B cell (primary cell): ENCODE results near the gene FLCN.

Experiments used
- EZH2 ChIP-seq: IDR thresholded peaks from 2 replicates; pipeline ENCODE4 v1.6.1; 2012; ENCODE audit warnings: borderline replicate concordance, low read depth, mild to moderate bottlenecking, moderate library complexity, low read length; ENCODE audit not compliant: insufficient read depth, poor library complexity, severe bottlenecking
- TF ChIP-seq, protein P1 (sequence below): fragments of 200-600 bp; IDR thresholded peaks from one replicate; pipeline ENCODE4 v1.8.0; 2022; ENCODE audit warnings: antibody characterized with exemption, mild to moderate bottlenecking

DNA sequence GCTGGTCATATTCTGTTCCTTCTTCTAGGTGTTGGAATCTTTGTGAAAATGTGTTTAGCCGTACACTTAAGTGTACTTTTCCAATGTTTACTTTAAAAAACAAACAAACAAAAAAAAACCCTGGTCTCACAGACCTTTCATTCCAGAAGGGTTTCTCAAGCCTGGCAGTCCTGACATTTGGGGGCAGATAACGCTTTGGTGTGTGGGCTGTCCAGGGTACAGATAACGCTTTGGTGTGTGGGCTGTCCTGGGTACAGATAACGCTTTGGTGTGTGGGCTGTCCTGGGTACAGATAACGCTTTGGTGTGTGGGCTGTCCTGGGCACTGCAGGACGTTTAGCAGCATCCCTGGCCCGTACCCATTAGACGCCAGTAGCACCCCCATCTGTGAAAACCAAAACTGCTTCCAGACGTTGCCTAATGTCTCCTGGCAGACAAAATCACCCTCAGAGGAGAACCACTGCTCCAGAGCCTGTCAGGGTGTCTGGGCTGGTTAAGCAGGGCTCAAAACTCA lies 15.2 kb upstream of the FLCN start:
- TF ChIP-seq, protein P1, sequence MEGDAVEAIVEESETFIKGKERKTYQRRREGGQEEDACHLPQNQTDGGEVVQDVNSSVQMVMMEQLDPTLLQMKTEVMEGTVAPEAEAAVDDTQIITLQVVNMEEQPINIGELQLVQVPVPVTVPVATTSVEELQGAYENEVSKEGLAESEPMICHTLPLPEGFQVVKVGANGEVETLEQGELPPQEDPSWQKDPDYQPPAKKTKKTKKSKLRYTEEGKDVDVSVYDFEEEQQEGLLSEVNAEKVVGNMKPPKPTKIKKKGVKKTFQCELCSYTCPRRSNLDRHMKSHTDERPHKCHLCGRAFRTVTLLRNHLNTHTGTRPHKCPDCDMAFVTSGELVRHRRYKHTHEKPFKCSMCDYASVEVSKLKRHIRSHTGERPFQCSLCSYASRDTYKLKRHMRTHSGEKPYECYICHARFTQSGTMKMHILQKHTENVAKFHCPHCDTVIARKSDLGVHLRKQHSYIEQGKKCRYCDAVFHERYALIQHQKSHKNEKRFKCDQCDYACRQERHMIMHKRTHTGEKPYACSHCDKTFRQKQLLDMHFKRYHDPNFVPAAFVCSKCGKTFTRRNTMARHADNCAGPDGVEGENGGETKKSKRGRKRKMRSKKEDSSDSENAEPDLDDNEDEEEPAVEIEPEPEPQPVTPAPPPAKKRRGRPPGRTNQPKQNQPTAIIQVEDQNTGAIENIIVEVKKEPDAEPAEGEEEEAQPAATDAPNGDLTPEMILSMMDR = no peak
- TF ChIP-seq EZH2 = no peak
